Muscle layer of colon (tissue), 2 donors: Measurements from ENCODE around the gene IL32.
"Not testable (repeated sequence)": the region's sequence is repeated elsewhere in the genome, so short reads cannot be mapped to it uniquely, and the experiment has no call there.

ENCODE experiments used
- H3K27ac ChIP-seq: one replicate; pipeline ENCODE4 v1.7.0; 2013; ENCODE audit warnings: low read depth, mild to moderate bottlenecking, low read length, moderate library complexity
- H3K27me3 ChIP-seq, 2 donors: one replicate each; pipeline ENCODE4 v1.7.0; 2013; ENCODE audit warnings: low read length in 2 of 2, mild to moderate bottlenecking in 2 of 2; ENCODE audit not compliant: insufficient read depth in 2 of 2, control insufficient read depth in 1 of 2
- H3K36me3 ChIP-seq: one replicate; pipeline ENCODE4 v1.7.0; 2013; ENCODE audit warnings: mild to moderate bottlenecking, low read length; ENCODE audit not compliant: insufficient read depth
- H3K4me1 ChIP-seq: one replicate; pipeline ENCODE4 v1.7.0; 2013; ENCODE audit warnings: mild to moderate bottlenecking, low read length; ENCODE audit not compliant: insufficient read depth
- H3K4me3 ChIP-seq, 2 donors: one replicate each; pipeline ENCODE4 v1.7.0; 2013; ENCODE audit warnings: low read length in 2 of 2, low read depth in 1 of 2, mild to moderate bottlenecking in 1 of 2, moderate library complexity in 1 of 2
- H3K9ac ChIP-seq: one replicate; pipeline ENCODE4 v1.7.0; 2013; ENCODE audit warnings: low read length
- H3K9me3 ChIP-seq: one replicate; pipeline ENCODE4 v1.7.0; 2013; ENCODE audit warnings: mild to moderate bottlenecking, low read length
- donor health status: abdominal sarcoma.
- donor health status: Adenocarcinoma of cecum.

Gene IL32

GRCh38 chr16:3045758-3046640, 19.4 kb upstream of the IL32 start, which contains the start of gene MMP25:
MMP25 (plus strand) TSS chr16:3046561; CDS start chr16:3046918, 357 bp downstream.
- Histone ChIP-seq H3K4me1 (no peaks in the 10 kb centered on the region), H3K27ac (no peak within 1 kb of the TSS), H3K27me3 (peaks cover 19 to 58% of the 10 kb centered on the region in 2 donors)

GRCh38 chr16:3046641-3047386, 18.6 kb upstream of the IL32 start:
- Histone ChIP-seq H3K36me3 (no peaks in the 10 kb centered on the region), H3K27ac (no peak overlapping the region), H3K9ac (no peak overlapping the region), H3K9me3 (no peaks in the 10 kb centered on the region), H3K4me1 (no peaks in the 10 kb centered on the region), H3K27me3 (peaks cover 19 to 58% of the 10 kb centered on the region in 2 donors), H3K4me3 (no peak overlapping the region)

More at GRCh38 chr16:3045758-3046640, 19.4 kb upstream of the IL32 start, which contains the start of gene MMP25:
- Histone ChIP-seq H3K9me3 (no peaks in the 10 kb centered on the region), H3K36me3 (no peaks in the 10 kb centered on the region), H3K9ac (no peak within 1 kb of the TSS), H3K4me3 (peak within 1 kb of the TSS; percentile 31 to 43)

- no peak overlapping the region for H3K9ac ChIP-seq
- no peak overlapping the region for H3K27ac ChIP-seq
- no peaks in the 10 kb centered on the region for H3K36me3 ChIP-seq
- H3K27me3 ChIP-seq, result peaks cover 19 to 58% of the 10 kb centered on the region in 2 donors
- no peak overlapping the region for H3K4me3 ChIP-seq
- H3K4me1 ChIP-seq, result no peaks in the 10 kb centered on the region
- H3K9me3 ChIP-seq, result no peaks in the 10 kb centered on the region
These were observed 18.1 kb upstream of the IL32 start for GRCh38 chr16:3047387-3047720.

- Histone ChIP-seq H3K27ac (no peak overlapping the region), H3K9ac (no peak overlapping the region), H3K27me3 (peaks cover 5 to 41% of the 10 kb centered on the region in 2 donors), H3K4me1 (no peaks in the 10 kb centered on the region), H3K4me3 (no peak overlapping the region), H3K36me3 (no peaks in the 10 kb centered on the region), H3K9me3 (no peaks in the 10 kb centered on the region)
These were observed 15.4 kb upstream of the IL32 start for GRCh38 chr16:3049921-3050481.

GRCh38 chr16:3050487-3050886, 15.0 kb upstream of the IL32 start:
- Histone ChIP-seq H3K9ac (no peak overlapping the region), H3K9me3 (no peaks in the 10 kb centered on the region), H3K36me3 (no peaks in the 10 kb centered on the region), H3K27ac (no peak overlapping the region), H3K4me3 (no peak overlapping the region), H3K4me1 (no peaks in the 10 kb centered on the region), H3K27me3 (peaks cover 5 to 38% of the 10 kb centered on the region in 2 donors)

GRCh38 chr16:3051009-3051408, 14.4 kb upstream of the IL32 start:
- Histone ChIP-seq H3K4me3 (no peak overlapping the region), H3K27me3 (peaks cover 5 to 33% of the 10 kb centered on the region in 2 donors), H3K9ac (no peak overlapping the region), H3K9me3 (no peaks in the 10 kb centered on the region), H3K4me1 (no peaks in the 10 kb centered on the region), H3K36me3 (no peaks in the 10 kb centered on the region), H3K27ac (no peak overlapping the region)

GRCh38 chr16:3051494-3051893, 13.9 kb upstream of the IL32 start:
- no peak overlapping the region for H3K27ac ChIP-seq
- H3K27me3 ChIP-seq, result peaks cover 5 to 28% of the 10 kb centered on the region in 2 donors
- H3K36me3 ChIP-seq, result no peaks in the 10 kb centered on the region
- no peaks in the 10 kb centered on the region for H3K4me1 ChIP-seq
- no peak overlapping the region for H3K4me3 ChIP-seq
- no peak overlapping the region for H3K9ac ChIP-seq
- no peaks in the 10 kb centered on the region for H3K9me3 ChIP-seq

- H3K4me1 ChIP-seq, H3K9ac ChIP-seq, H3K36me3 ChIP-seq, H3K9me3 ChIP-seq, H3K27ac ChIP-seq, H3K4me3 ChIP-seq: not testable (repeated sequence)
- H3K27me3 ChIP-seq, result peaks cover 0 to 16% of the 10 kb centered on the region in 2 donors
These were observed 12.7 kb upstream of the IL32 start for GRCh38 chr16:3052571-3053329.

GRCh38 chr16:3053330-3053710, 12.1 kb upstream of the IL32 start:
- not testable (repeated sequence) for H3K27ac ChIP-seq, H3K9ac ChIP-seq, H3K4me1 ChIP-seq, H3K36me3 ChIP-seq, H3K4me3 ChIP-seq, H3K9me3 ChIP-seq
- peaks cover 0 to 18% of the 10 kb centered on the region in 2 donors for H3K27me3 ChIP-seq

GRCh38 chr16:3054965-3055733, 10.3 kb upstream of the IL32 start:
- H3K27me3 ChIP-seq, result peaks cover 0 to 14% of the 10 kb centered on the region in 2 donors
- no peak overlapping the region for H3K27ac ChIP-seq
- peaks cover 6% of the 10 kb centered on the region for H3K4me1 ChIP-seq
- no peaks in the 10 kb centered on the region for H3K9me3 ChIP-seq
- H3K36me3 ChIP-seq, result no peaks in the 10 kb centered on the region
- no peak overlapping the region for H3K9ac ChIP-seq
- H3K4me3 ChIP-seq, result no peak overlapping the region
